Measurements from ENCODE around the gene PYGB.
"Not testable (repeated sequence)": the region's sequence is repeated elsewhere in the genome, so short reads cannot be mapped to it uniquely, and the experiment has no call there.

The PYGB gene

GRCh38 chr20:25249198-25249931 lies 1.5 kb downstream of the PYGB start:
- no peak for DNase-seq (ENCODE audit: low spot score)

- DNase-seq (ENCODE audit: low spot score), result no peak
Observed at GRCh38 chr20:25250508-25250907, 2.6 kb downstream of the PYGB start.

GRCh38 chr20:25251019-25251418 lies 3.1 kb downstream of the PYGB start:
- DNase-seq (ENCODE audit: low spot score), result no peak

- no peak for DNase-seq (ENCODE audit: low spot score)
Observed at GRCh38 chr20:25251558-25251957, 3.7 kb downstream of the PYGB start.

- no peak for DNase-seq (ENCODE audit: low spot score)
Observed at GRCh38 chr20:25252230-25252651, 4.4 kb downstream of the PYGB start.

GRCh38 chr20:25252686-25253421 lies 5.0 kb downstream of the PYGB start:
- DNase-seq (ENCODE audit: low spot score), result no peak

- DNase-seq (ENCODE audit: low spot score), result no peak
Observed at GRCh38 chr20:25253606-25254275, 5.9 kb downstream of the PYGB start.

- DNase-seq (ENCODE audit: low spot score), result no peak
Observed at GRCh38 chr20:25254571-25254970, 6.7 kb downstream of the PYGB start.

- DNase-seq (ENCODE audit: low spot score), result no peak
Observed at GRCh38 chr20:25254986-25255680, 7.2 kb downstream of the PYGB start.

- no peak for DNase-seq (ENCODE audit: low spot score)
Observed at GRCh38 chr20:25256226-25256859, 8.5 kb downstream of the PYGB start.

GRCh38 chr20:25257130-25257529 lies 9.2 kb downstream of the PYGB start:
- no peak for DNase-seq (ENCODE audit: low spot score)

GRCh38 chr20:25257756-25258475 lies 10.0 kb downstream of the PYGB start:
- DNase-seq (ENCODE audit: low spot score), result no peak

GRCh38 chr20:25258476-25258805 lies 10.6 kb downstream of the PYGB start:
- no peak for DNase-seq (ENCODE audit: low spot score)

GRCh38 chr20:25258828-25259227 lies 10.9 kb downstream of the PYGB start:
- DNase-seq (ENCODE audit: low spot score), result no peak

- no peak for DNase-seq (ENCODE audit: low spot score)
Observed at GRCh38 chr20:25259358-25259757, 11.5 kb downstream of the PYGB start.

GRCh38 chr20:25259788-25260254 lies 11.9 kb downstream of the PYGB start:
- DNase-seq (ENCODE audit: low spot score), result no peak

GRCh38 chr20:25260770-25261437 lies 13.0 kb downstream of the PYGB start:
- DNase-seq (ENCODE audit: low spot score), result not testable (repeated sequence)

GRCh38 chr20:25269057-25269832 lies 21.4 kb downstream of the PYGB start:
- DNase-seq (ENCODE audit: low spot score), result no peak

GRCh38 chr20:25269833-25270170 lies 21.9 kb downstream of the PYGB start:
- DNase-seq (ENCODE audit: low spot score), result no peak

- no peak for DNase-seq (ENCODE audit: low spot score)
Observed at GRCh38 chr20:25270829-25271251, 23.0 kb downstream of the PYGB start.

Data from ecto neural progenitor cell (in vitro differentiated cells).